ENCODE measurements around the gene KHDRBS2.
"Not testable (repeated sequence)": the region's sequence is repeated elsewhere in the genome, so short reads cannot be mapped to it uniquely, and the experiment has no call there.

Gene KHDRBS2

DNA sequence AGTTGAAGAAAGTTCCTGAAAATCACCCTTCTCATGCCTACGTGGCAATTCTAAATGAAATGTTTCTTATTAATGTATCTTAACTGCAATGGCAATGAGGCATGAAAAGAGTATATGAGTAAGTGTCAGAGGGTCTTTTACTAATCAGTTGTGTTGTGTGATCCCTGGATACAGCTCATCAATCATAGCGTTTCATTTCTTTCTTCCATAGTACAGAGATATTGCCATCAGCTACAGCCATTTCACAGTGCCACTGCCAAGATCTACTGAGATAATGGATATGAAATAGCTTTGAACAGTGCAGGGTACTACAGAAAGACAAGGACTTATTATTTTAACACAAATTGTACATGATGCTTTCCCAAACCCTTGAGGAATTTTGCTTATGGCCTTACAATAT is 450.8 kb downstream of the KHDRBS2 start:
- DNase-seq = no peak

DNA sequence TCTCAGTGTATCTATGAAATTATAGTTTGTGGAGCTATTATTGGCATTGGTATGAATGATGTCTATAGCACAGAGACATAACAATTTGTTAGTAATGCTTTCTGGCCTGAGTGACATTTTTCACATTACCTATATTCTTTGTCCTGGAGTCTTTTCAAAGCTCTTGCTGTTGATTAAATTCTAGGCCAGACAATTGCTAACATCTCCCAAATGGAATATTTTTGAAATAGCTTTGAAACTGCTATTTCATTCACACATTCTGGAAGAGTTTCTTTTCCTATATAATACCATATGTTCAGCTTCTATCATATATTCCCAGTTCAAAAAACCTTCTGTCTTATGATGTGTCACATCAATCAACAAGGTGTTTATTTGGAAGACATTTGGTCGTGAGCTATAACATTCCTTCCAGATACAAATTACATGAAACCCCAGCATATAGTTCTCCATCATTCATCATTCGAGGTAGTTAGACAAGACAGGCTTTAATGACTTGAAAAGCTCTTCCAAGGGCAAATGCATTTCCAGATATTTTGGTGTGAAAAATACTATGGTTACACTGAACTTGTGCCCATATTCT is 452.8 kb downstream of the KHDRBS2 start:
- no peak for DNase-seq

DNA sequence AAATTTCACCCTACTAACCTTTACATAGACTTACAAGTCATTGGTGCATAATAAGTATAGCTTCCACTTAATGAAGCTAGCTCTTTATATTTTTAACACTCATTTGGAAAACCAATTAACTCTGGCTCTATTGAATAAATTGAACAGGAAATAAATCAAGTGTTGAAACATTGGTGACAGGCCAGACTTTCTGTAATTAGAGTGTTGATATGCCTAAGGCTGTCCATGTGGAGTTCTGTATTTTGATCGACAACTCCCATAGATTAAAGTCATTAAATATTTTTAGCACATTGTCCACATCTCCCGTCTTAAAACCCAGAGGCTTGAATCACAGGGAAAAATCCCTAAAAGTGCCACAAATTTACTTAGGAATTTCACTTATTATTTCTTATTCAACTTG is 468.3 kb downstream of the KHDRBS2 start:
- DNase-seq = no peak

- DNase-seq = no peak
Measured at GRCh38 chr6:61810047-61810446, 476.0 kb downstream of the KHDRBS2 start.

DNA sequence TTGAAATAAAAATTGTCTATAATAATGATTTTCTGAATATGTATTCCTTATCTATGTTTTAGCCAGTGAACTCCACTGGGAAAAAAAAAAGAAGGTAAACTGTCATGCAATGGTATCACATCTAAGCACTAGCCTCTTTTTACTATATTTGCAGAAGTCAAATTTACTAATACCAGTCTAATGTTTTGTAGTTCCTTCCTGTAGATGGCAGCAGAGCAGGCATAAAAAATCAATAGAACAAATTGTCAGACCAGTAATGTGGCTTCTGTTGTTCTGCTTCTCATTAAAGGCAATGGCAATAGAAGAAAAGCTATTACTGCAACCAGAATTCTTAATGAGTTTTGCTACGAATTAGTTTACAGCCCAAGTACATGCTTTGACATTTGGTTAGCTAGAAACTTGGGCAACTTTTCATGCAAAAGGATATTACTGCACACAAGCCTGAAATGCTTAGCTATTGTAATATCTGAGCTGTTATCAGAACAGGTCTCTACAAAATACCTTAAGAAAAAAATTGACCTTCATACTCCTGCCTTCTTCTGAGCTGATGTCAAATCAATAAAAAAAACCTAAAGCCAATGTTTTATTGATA is 476.9 kb downstream of the KHDRBS2 start:
- no peak for DNase-seq

DNA sequence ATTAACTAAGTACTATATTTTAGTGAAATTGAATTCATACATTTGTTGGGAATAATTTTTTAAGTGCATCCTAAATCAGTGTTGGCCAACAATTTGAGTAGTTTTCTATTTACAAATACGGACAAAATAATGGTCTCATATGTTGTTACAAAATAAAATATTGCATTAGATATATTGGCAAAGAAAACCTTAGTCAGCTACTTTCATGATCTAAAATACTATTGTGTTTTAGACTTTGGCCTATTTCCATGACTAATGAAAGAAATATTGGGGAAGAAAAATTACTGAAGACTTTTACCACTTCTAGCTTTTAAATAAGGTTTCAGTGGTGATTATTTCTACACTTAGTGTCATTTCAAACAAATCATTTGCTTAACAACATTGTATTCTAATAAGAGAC is 498.0 kb downstream of the KHDRBS2 start:
- DNase-seq = no peak

DNA sequence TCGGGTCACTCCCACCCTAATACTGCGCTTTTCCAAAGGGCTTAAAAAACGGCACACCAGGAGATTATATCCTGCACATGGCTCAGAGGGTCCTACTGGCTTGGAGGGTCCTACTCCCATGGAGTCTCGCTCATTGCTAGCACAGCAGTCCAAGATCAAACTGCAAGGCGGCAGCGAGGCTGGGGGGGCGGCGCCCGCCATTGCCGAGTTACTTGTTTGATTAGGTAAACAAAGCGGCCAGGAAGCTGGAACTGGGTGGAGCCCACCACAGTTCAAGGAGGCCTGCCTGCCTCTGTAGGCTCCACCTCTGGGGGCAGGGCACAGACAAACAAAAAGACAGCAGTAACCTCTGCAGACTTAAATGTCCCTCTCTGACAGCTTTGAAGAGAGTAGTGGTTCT is 516.6 kb downstream of the KHDRBS2 start:
- DNase-seq = not testable (repeated sequence)

DNA sequence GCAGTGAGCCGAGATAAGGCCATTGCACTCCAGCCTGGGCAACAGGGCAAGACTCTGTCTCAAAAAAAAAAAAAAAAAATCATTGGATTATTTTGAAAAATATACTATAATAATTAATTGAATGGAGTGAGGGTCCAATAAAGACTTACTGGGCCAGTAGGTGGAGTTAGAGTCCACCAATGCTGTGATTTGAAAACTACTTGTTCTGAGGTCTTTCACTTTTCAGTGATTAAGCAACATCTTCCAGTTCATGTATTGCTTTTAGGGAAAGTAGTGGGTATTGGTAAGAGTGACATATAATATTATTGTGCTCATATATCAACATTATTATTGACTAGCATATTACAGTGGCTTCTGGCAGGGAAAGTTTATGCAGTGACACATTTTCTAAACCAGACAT is 530.3 kb downstream of the KHDRBS2 start:
- DNase-seq = no peak

GRCh38 chr6:61751986-61752385 is 534.0 kb downstream of the KHDRBS2 start:
- no peak for DNase-seq

- DNase-seq = no peak
Measured at GRCh38 chr6:61745994-61746393, 540.0 kb downstream of the KHDRBS2 start.

GRCh38 chr6:61711849-61712248 is 574.2 kb downstream of the KHDRBS2 start:
- no peak for DNase-seq

DNA sequence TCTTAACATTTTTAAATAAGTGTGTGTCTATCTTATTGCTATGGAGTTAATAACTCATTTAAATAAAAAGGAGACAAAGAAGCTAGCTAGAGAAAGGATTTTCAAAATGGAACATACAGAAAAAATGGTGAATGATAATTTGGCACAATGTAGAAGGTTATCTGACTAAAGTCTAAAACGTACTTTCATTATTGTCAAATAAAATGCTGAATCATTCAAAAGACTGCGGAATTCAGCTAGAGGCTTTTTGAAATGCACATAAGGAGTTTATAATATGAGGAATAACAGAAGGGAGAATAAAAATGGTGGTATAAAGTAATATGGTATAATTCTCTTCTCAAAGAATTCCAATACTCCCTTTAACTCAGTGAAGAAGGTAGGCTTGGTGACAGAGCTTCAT is 597.9 kb downstream of the KHDRBS2 start:
- no peak for DNase-seq

- DNase-seq = no peak
Measured at GRCh38 chr6:61682562-61682961, 603.5 kb downstream of the KHDRBS2 start.

GRCh38 chr6:61679625-61680024 is 606.4 kb downstream of the KHDRBS2 start:
- DNase-seq = no peak

DNA sequence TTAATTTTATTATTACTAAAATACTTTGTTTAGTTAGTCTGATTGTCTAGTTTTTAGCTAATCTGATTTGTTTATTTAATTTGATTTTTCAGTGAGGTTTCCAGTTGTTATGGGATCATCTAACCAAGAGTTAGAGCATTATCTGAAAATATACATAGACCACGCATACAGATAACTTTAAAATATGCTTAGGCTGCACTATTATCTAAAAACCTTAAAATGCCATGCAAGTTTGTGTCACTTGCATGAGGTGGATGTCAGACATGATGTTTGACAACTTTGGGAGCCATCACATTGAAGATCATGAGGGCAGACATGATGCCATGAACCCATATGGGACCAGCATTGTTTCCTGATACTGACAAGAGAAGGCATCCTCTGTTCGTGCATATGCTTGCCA is 610.3 kb downstream of the KHDRBS2 start:
- no peak for DNase-seq

- DNase-seq = no peak
Measured at GRCh38 chr6:61649845-61650244, 636.2 kb downstream of the KHDRBS2 start.

DNA sequence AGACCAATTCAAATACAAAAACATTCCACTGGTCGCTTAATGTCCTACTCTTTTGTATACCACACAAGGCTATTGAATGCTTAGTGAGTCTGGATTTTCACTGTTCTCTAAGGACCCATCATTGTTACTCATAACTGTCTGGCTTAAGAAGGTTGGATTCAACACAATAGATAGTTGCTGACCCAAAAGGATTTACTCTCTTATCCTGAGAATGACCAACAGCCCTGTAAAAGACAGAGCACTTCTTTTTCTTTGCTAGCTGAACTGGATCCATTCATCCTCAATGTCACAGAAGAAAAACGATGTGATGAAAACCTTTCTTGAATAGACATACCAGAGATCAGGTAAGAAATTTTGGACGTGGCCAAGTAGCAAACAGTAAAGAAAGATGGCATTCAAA is 645.6 kb downstream of the KHDRBS2 start:
- no peak for DNase-seq
